Medulla oblongata (tissue), 1 donor: ENCODE data around the gene EIF4G2.

ENCODE experiments used
- DNase-seq: peaks from one replicate; pipeline ENCODE4 v3.0.0-alpha.2; 2015; ENCODE audit errors: extremely low spot score

The EIF4G2 gene

GRCh38 chr11:10777393-10777793, 31.3 kb downstream of the EIF4G2 start:
- no peak for DNase-seq

GRCh38 chr11:10774811-10775210, 33.9 kb downstream of the EIF4G2 start:
- no peak for DNase-seq

DNA sequence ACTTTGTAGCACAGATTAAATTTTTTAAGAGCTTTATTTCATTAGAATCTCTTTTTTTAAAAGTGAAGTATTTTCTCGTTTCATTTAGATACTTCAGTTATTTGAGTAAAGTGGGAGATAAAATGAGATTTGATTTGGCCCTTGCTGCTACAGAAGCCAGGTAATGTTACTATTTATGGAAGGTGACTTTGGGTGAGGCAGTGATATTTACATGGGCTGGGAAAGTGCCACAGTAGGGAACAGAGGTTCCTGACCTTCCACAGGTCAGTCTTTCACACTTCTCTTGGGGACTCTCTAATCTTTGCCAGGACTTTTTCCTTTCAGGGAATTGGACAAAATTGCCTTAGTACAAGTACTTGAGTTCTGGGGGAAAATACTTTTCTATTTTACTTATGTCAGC, 37.3 kb downstream of the EIF4G2 start:
- no peak for DNase-seq

GRCh38 chr11:10770626-10771254, 38.0 kb downstream of the EIF4G2 start:
- DNase-seq: peak; percentile 51

DNA sequence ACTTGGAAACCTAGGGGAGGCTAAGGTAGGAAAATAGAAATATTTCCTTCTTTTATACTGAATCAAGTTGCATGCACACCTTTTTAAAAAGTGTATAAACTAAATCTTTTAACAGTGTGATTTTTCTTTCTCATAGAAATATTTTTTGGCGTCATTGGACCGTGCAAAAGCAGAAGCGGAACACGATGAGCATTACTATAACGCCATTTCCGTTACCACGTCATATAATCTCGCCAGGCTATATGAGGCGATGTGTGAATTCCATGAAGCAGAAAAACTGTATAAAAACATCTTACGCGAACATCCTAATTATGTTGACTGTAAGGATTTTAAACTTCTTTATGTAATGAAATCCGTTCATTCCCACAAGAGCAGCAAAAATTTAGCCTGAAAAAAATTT, 44.3 kb downstream of the EIF4G2 start:
- DNase-seq: no peak

GRCh38 chr11:10763766-10764165, 45.0 kb downstream of the EIF4G2 start:
- DNase-seq: no peak

DNA sequence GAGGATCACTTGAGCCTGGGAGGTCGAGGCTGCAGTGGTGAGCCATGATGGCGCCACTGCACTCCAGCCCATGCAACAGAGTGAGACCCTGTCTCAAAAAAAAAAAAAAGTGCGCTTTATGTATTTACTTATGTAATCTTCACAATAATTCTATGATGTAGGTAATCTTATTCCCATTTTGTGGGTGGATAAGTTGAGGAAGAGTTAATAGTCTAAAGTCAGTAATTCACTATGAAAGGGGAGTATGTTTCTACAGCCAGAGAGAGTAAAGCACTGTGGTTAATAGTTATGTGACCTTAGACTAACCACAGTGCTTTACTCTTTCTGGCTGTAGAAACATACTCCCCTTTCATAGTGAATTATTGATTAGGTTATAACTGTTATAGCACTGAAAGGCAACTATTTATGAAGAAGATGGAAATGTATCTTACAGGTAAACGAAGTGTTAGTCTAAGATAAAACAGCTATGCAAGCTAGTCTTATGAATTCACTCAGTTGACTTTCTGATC, 45.8 kb downstream of the EIF4G2 start:
- DNase-seq: no peak

- DNase-seq: no peak
Observed at GRCh38 chr11:10762185-10762584, 46.5 kb downstream of the EIF4G2 start.

DNA sequence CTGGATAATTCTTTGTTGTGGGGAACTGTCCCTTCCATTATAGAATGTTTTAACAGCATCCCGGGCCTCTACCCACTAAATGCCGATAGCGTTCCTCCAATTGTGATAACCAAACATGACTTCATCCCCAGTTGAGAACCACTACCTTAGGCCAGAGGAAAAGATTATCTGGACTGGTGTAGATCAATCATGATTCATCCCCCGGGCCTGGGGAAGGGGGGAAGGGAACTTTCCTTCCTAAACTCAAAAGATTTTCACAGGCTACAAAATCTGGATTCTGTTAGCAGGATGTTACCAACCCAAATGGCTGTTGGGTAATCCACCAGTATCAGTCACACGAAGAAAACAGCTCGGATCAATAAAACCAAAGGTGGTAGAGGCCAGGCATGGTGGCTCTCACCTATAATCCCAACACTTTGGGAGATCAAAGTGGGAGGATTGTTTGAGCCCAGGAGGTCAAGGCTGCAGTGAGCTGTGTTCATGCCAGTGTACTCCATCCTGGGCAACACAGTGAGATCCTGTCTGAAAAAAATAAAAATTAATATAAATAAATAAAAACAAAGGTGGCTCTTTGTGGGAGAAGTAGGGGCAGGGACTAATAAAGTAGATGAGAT, 47.5 kb downstream of the EIF4G2 start:
- DNase-seq: no peak

GRCh38 chr11:10758957-10759356, 49.8 kb downstream of the EIF4G2 start:
- DNase-seq: no peak

GRCh38 chr11:10752486-10752885, 56.2 kb downstream of the EIF4G2 start:
- DNase-seq: no peak

DNA sequence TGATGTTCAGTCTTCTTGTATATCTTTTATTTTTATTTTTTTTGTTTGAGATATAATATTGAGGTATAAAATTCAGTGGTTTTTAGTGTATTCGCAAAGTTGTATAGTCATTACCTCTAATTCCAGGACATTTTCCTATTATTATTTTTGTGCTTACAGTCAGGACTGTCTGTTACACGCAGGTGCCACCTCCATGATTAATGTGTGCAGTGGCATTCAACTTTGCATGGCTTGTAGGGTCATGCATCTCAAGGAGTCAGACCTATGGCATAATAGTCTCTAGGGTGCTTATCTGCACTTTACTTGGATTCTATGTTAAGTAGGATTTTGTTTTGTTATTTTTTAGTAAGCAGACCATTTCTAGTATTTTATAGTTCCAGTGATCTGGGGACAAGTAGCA, 56.7 kb downstream of the EIF4G2 start:
- no peak for DNase-seq

- DNase-seq: no peak
Observed at GRCh38 chr11:10751581-10751940, 57.2 kb downstream of the EIF4G2 start.

- DNase-seq: peak; percentile 90
Observed at GRCh38 chr11:10750838-10751580, 57.7 kb downstream of the EIF4G2 start, which contains the start of gene CTR9. Gene CTR9, plus strand, starts transcription at chr11:10751246. Its CDS starts 167 bp downstream, at chr11:10751413.

GRCh38 chr11:10749476-10749875, 59.2 kb downstream of the EIF4G2 start:
- no peak for DNase-seq

GRCh38 chr11:10747733-10748132, 61.0 kb downstream of the EIF4G2 start:
- DNase-seq: no peak
